Upper lobe of left lung (tissue), 4 donors: ENCODE measurements around the gene RILPL1.

Source experiments
- EP300 ChIP-seq, 4 donors: sonication (generic); formaldehyde crosslinking; IDR thresholded peaks; one replicate each; pipeline ENCODE4 v1.5.1; 2017; ENCODE audit warnings: antibody characterized with exemption in 4 of 4, control low read depth in 2 of 4
- POLR2A ChIP-seq, 4 donors: fragments of 450-650 bp; IDR thresholded peaks; one replicate each; pipeline ENCODE4 v1.5.1; 2016 to 2017; ENCODE audit warnings: antibody characterized with exemption in 4 of 4, mild to moderate bottlenecking in 2 of 4
- POLR2AphosphoS5 ChIP-seq, 2 donors: sonication (generic); formaldehyde crosslinking; IDR thresholded peaks; one replicate each; pipeline ENCODE4 v1.5.1; 2017; ENCODE audit warnings: antibody characterized with exemption in 2 of 2
- TF ChIP-seq, protein P1 (sequence below), 6 experiments: fragments of 450-650 bp in 4 of 6; fragments of 200-600 bp in 2 of 6; sonication (generic) in 2 of 6; IDR thresholded peaks; one replicate each; pipeline ENCODE4 v1.5.1; 2016 to 2019; ENCODE audit warnings: antibody characterized with exemption in 6 of 6

DNA sequence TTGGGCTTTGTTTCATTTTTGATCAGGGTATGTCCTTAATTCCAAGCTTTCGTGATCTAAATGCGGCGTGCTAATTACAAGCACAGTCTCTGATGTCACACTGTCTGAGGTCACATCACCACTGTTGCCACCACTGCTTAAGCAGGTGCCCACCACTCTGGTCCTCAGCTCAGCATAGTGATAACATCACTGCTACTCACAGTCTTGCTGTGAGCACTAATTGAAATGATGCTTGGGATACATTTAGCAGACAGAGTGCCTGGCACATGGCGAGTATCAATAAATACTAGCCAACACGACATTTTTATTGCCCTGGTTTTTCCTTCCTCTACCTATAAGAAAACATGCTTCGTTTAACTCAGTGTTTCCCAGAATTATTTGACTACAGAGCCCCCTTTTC is 104.9 kb downstream of the RILPL1 start:
- TF ChIP-seq, protein P1, sequence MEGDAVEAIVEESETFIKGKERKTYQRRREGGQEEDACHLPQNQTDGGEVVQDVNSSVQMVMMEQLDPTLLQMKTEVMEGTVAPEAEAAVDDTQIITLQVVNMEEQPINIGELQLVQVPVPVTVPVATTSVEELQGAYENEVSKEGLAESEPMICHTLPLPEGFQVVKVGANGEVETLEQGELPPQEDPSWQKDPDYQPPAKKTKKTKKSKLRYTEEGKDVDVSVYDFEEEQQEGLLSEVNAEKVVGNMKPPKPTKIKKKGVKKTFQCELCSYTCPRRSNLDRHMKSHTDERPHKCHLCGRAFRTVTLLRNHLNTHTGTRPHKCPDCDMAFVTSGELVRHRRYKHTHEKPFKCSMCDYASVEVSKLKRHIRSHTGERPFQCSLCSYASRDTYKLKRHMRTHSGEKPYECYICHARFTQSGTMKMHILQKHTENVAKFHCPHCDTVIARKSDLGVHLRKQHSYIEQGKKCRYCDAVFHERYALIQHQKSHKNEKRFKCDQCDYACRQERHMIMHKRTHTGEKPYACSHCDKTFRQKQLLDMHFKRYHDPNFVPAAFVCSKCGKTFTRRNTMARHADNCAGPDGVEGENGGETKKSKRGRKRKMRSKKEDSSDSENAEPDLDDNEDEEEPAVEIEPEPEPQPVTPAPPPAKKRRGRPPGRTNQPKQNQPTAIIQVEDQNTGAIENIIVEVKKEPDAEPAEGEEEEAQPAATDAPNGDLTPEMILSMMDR (IDR thresholded peaks at IDR 0.05): no peak
- TF ChIP-seq POLR2A (IDR thresholded peaks at IDR 0.05): no peak
- no peak for TF ChIP-seq POLR2AphosphoS5 (IDR thresholded peaks at IDR 0.05)
- TF ChIP-seq EP300 (IDR thresholded peaks at IDR 0.05): no peak
